CD14-positive monocyte (primary cell): Measurements from ENCODE around the gene GRID1. TPM values are rescaled to one million over a fixed set of nuclear protein-coding genes. Genes with fewer than 3 reads are reported as not detected.

Source experiments
- DNase-seq, 3 donors: peaks; one replicate each; pipeline ENCODE4 v3.0.0-alpha.2; 2011 to 2022
- H2AFZ ChIP-seq: 2 replicates; pipeline ENCODE4 v1.6.0; 2012; ENCODE audit warnings: mild to moderate bottlenecking, low read depth, low read length, inconsistent platforms; ENCODE audit not compliant: insufficient read depth, poor library complexity, severe bottlenecking
- H3K27ac ChIP-seq, 2 donors: 1 replicate in 1 of 2; 2 replicates in 1 of 2; pipeline ENCODE4 v1.5.1; 2012 to 2013; ENCODE audit warnings: low read length in 2 of 2, control low read depth in 1 of 2, inconsistent platforms in 1 of 2, low read depth in 1 of 2, mild to moderate bottlenecking in 1 of 2
- H3K27me3 ChIP-seq, 2 donors: one replicate each; pipeline versions ENCODE4 v1.6.0 to v1.6.1; 2011 to 2013; ENCODE audit warnings: low read length in 2 of 2; ENCODE audit not compliant: control insufficient read depth in 2 of 2, insufficient read depth in 2 of 2
- H3K36me3 ChIP-seq, 2 donors: replicated peaks in 1 of 2; 1 replicate in 1 of 2; 2 replicates in 1 of 2; pipeline versions ENCODE4 v1.5.1 to v1.6.1; 2012 to 2013; ENCODE audit warnings: low read length in 2 of 2, control low read depth in 1 of 2, inconsistent platforms in 1 of 2, mild to moderate bottlenecking in 1 of 2; ENCODE audit not compliant: insufficient read depth in 2 of 2, control insufficient read depth in 1 of 2
- H3K4me1 ChIP-seq, 2 donors: 1 replicate in 1 of 2; 2 replicates in 1 of 2; pipeline versions ENCODE4 v1.5.1 to v1.6.1; 2012 to 2013; ENCODE audit warnings: low read length in 2 of 2, control low read depth in 1 of 2, inconsistent platforms in 1 of 2, mild to moderate bottlenecking in 1 of 2, moderate library complexity in 1 of 2; ENCODE audit not compliant: insufficient read depth in 2 of 2, control insufficient read depth in 1 of 2
- H3K4me2 ChIP-seq: replicated peaks from 2 replicates; pipeline ENCODE3; 2012; ENCODE audit warnings: low read length, moderate library complexity, mild to moderate bottlenecking; ENCODE audit not compliant: poor library complexity, severe bottlenecking; ENCODE audit errors: extremely low read depth
- H3K4me3 ChIP-seq, 3 experiments: fragments of 200-600 bp in 1 of 3; sonication (generic) in 1 of 3; replicated peaks in 1 of 3; 1 replicate in 2 of 3; 2 replicates in 1 of 3; pipeline ENCODE4 v1.5.1; 2011 to 2013; ENCODE audit warnings: low read length in 3 of 3, mild to moderate bottlenecking in 3 of 3, control low read depth in 2 of 3, low read depth in 2 of 3, inconsistent platforms in 1 of 3, moderate library complexity in 1 of 3
- H3K79me2 ChIP-seq: 2 replicates; pipeline ENCODE4 v1.6.0; 2012; ENCODE audit warnings: mild to moderate bottlenecking, control low read depth, inconsistent platforms, low read length, moderate library complexity; ENCODE audit not compliant: insufficient read depth
- H3K9ac ChIP-seq: 2 replicates; pipeline ENCODE4 v1.6.0; 2017; ENCODE audit warnings: low read length, mild to moderate bottlenecking; ENCODE audit not compliant: insufficient read depth, poor library complexity, severe bottlenecking
- H3K9me3 ChIP-seq, 2 donors: replicated peaks in 1 of 2; 1 replicate in 1 of 2; 2 replicates in 1 of 2; pipeline versions ENCODE4 v1.5.1 to v1.6.1; 2012 to 2013; ENCODE audit warnings: low read length in 2 of 2, control low read depth in 1 of 2; ENCODE audit not compliant: control insufficient read depth in 1 of 2, insufficient read depth in 1 of 2
- H4K20me1 ChIP-seq: 2 replicates; pipeline ENCODE4 v1.6.0; 2012; ENCODE audit warnings: mild to moderate bottlenecking, low read length, control low read depth, moderate library complexity; ENCODE audit not compliant: insufficient read depth
- H3K27ac Mint-ChIP-seq, 7 donors: one replicate each; pipeline ENCODE4 v1.8.0; 2020; ENCODE audit warnings: mild to moderate bottlenecking in 7 of 7, mixed read lengths in 7 of 7, moderate library complexity in 6 of 7, inconsistent platforms in 2 of 7
- H3K27me3 Mint-ChIP-seq, 3 donors: one replicate each; pipeline ENCODE4 v1.8.0; 2021 to 2022; ENCODE audit warnings: low read depth in 3 of 3, mild to moderate bottlenecking in 3 of 3, mixed read lengths in 3 of 3, moderate library complexity in 3 of 3, inconsistent platforms in 1 of 3
- H3K36me3 Mint-ChIP-seq, 2 donors: one replicate each; pipeline ENCODE4 v1.8.0; 2020; ENCODE audit warnings: mixed read lengths in 2 of 2, inconsistent platforms in 1 of 2, mild to moderate bottlenecking in 1 of 2
- H3K4me1 Mint-ChIP-seq: one replicate; pipeline ENCODE4 v1.8.0; 2020; ENCODE audit warnings: mild to moderate bottlenecking, mixed read lengths
- H3K4me3 Mint-ChIP-seq, 2 donors: one replicate each; pipeline ENCODE4 v1.8.0; 2020; ENCODE audit warnings: mild to moderate bottlenecking in 2 of 2, mixed read lengths in 2 of 2, moderate library complexity in 1 of 2
- H3K9me3 Mint-ChIP-seq, 7 donors: one replicate each; pipeline ENCODE4 v1.8.0; 2020 to 2022; ENCODE audit warnings: mixed read lengths in 7 of 7, mild to moderate bottlenecking in 6 of 7, moderate library complexity in 6 of 7, inconsistent platforms in 2 of 7
- CTCF ChIP-seq: fragments of 200-600 bp; IDR thresholded peaks from one replicate; pipeline ENCODE4 v1.8.0; 2022; ENCODE audit warnings: antibody characterized with exemption, mild to moderate bottlenecking
- WGBS: methylation state at CpG from one replicate; pipeline ENCODE4 v1.1.5; 2013; ENCODE audit warnings: missing lambda C conversion rate; ENCODE audit not compliant: insufficient coverage; 5-methylcytosine and 5-hydroxymethylcytosine counted together
- intact Hi-C, 2 donors: fragments of 100-400 bp; cut with micrococcal nuclease; formaldehyde crosslinking; loops; one replicate each; pipeline versions ENCODE4 v1.15.0 to v1.15.1; 2023
- polyA plus RNA-seq, 3 donors: library from polyadenylated mRNA; depleted of rRNA in 1 of 3; unstranded in 2 of 3; stranded (reverse) in 1 of 3; fragments of 300-500 nt in 2 of 3; fragments of >200 nt in 1 of 3; fragmentation: Illumina TruSeq in 2 of 3; gene quantifications; 1 replicate in 2 of 3; 2 replicates in 1 of 3; pipeline ENCODE4 v1.2.3, GENCODE V29; 2012 to 2021

GRID1 gene
- polyA plus RNA-seq, 3 donors, result not detected

- Histone ChIP-seq H3K4me2 (no peak overlapping the region), H3K9me3 (peaks cover 15% of the 10 kb centered on the region in 2 donors), H2AFZ (no peak overlapping the region), H4K20me1 (no peaks in the 10 kb centered on the region), H3K4me3 (no peak overlapping the region), H3K36me3 (no peaks in the 10 kb centered on the region), H3K79me2 (no peaks in the 10 kb centered on the region), H3K27me3 (no peaks in the 10 kb centered on the region), H3K9ac (no peak overlapping the region), H3K4me1 (no peaks in the 10 kb centered on the region), H3K27ac (no peak overlapping the region)
- Mint-ChIP-seq H3K4me3 (no peak overlapping the region), H3K27ac (no peak overlapping the region), H3K27me3 (peaks cover 0 to 1% (median 0%) of the 10 kb centered on the region in 3 donors), H3K9me3 (peaks cover 5 to 18% (median 9%) of the 10 kb centered on the region in 7 donors), H3K4me1 (no peaks in the 10 kb centered on the region), H3K36me3 (no peaks in the 10 kb centered on the region)
- TF ChIP-seq CTCF, result no peak
- 100% methylated on average over 1 of the region's 4 CpGs for WGBS
- DNase-seq, result no peak
- intact Hi-C loops, result no loop called here
Measured at GRCh38 chr10:85674851-85675250, 691.7 kb downstream of the GRID1 start.

- Histone ChIP-seq H3K36me3 (no peaks in the 10 kb centered on the region), H2AFZ (no peak overlapping the region), H3K4me2 (no peak overlapping the region), H3K9ac (no peak overlapping the region), H3K9me3 (peaks cover 15% of the 10 kb centered on the region in 2 donors), H3K27me3 (no peaks in the 10 kb centered on the region), H3K4me1 (no peaks in the 10 kb centered on the region), H3K79me2 (no peaks in the 10 kb centered on the region), H3K27ac (no peak overlapping the region), H3K4me3 (no peak overlapping the region), H4K20me1 (no peaks in the 10 kb centered on the region)
- no peak for TF ChIP-seq CTCF
- H3K36me3 Mint-ChIP-seq, result no peaks in the 10 kb centered on the region
- no peak overlapping the region for H3K27ac Mint-ChIP-seq
- intact Hi-C loops, result no loop called here
- DNase-seq, result no peak
- no peaks in the 10 kb centered on the region for H3K27me3 Mint-ChIP-seq
- WGBS, result no CpG with 5 or more reads among the region's 1 CpG
- H3K4me3 Mint-ChIP-seq, result no peak overlapping the region
- no peaks in the 10 kb centered on the region for H3K4me1 Mint-ChIP-seq
- peaks cover 5 to 23% (median 10%) of the 10 kb centered on the region in 7 donors for H3K9me3 Mint-ChIP-seq
Measured at GRCh38 chr10:85673270-85673669, 693.3 kb downstream of the GRID1 start.
